HFFc6 (cell line): ENCODE measurements around the gene DLX5. TPM values are rescaled to one million over a fixed set of nuclear protein-coding genes. Genes with fewer than 3 reads are reported as not detected.

Source experiments
- DNase-seq: peaks from one replicate; pipeline ENCODE4 v3.0.0-alpha.2; 2018
- H3K27ac Mint-ChIP-seq: 2 replicates; pipeline ENCODE4 v1.8.0; 2020; ENCODE audit warnings: mild to moderate bottlenecking, mixed read lengths
- H3K27me3 Mint-ChIP-seq: 2 replicates; pipeline ENCODE4 v1.8.0; 2021; ENCODE audit warnings: mild to moderate bottlenecking, moderate library complexity, mixed read lengths; ENCODE audit not compliant: insufficient read depth
- H3K36me3 Mint-ChIP-seq: 2 replicates; pipeline ENCODE4 v1.8.0; 2021; ENCODE audit warnings: low read depth, mixed read lengths
- H3K4me1 Mint-ChIP-seq: 2 replicates; pipeline ENCODE4 v1.8.0; 2020; ENCODE audit warnings: low read depth, mixed read lengths
- H3K4me3 Mint-ChIP-seq: 2 replicates; pipeline ENCODE4 v1.8.0; 2020; ENCODE audit warnings: mild to moderate bottlenecking, moderate library complexity, mixed read lengths
- H3K9me3 Mint-ChIP-seq: 2 replicates; pipeline ENCODE4 v1.8.0; 2020; ENCODE audit warnings: mild to moderate bottlenecking, mixed read lengths
- total RNA-seq, 6 experiments: library from RNA; stranded (reverse); fragmentation: NEBNext Ultra II Directional; extraction: Animal tissue kit (Norgen Biotek cat#: 25700); gene quantifications; 2 replicates in 1 of 6; 3 replicates in 5 of 6; pipeline ENCODE4 v1.2.3, GENCODE V29; 2021
- TF ChIP-seq, protein P1 (sequence below): fragments of 200-600 bp; sonication (generic); IDR thresholded peaks from 2 replicates; pipeline ENCODE4 v1.5.0; 2021; ENCODE audit warnings: antibody characterized with exemption, mild to moderate bottlenecking

Gene DLX5
- total RNA-seq, 6 experiments from 2014 or later: not detected

- Mint-ChIP-seq H3K9me3 (no peaks in the 10 kb centered on the region), H3K36me3 (no peaks in the 10 kb centered on the region), H3K4me1 (no peaks in the 10 kb centered on the region), H3K27me3 (peaks cover 53% of the 10 kb centered on the region), H3K27ac (no peak overlapping the region), H3K4me3 (no peak overlapping the region)
- TF ChIP-seq, protein P1, sequence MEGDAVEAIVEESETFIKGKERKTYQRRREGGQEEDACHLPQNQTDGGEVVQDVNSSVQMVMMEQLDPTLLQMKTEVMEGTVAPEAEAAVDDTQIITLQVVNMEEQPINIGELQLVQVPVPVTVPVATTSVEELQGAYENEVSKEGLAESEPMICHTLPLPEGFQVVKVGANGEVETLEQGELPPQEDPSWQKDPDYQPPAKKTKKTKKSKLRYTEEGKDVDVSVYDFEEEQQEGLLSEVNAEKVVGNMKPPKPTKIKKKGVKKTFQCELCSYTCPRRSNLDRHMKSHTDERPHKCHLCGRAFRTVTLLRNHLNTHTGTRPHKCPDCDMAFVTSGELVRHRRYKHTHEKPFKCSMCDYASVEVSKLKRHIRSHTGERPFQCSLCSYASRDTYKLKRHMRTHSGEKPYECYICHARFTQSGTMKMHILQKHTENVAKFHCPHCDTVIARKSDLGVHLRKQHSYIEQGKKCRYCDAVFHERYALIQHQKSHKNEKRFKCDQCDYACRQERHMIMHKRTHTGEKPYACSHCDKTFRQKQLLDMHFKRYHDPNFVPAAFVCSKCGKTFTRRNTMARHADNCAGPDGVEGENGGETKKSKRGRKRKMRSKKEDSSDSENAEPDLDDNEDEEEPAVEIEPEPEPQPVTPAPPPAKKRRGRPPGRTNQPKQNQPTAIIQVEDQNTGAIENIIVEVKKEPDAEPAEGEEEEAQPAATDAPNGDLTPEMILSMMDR: no peak
- DNase-seq: no peak
Observed at GRCh38 chr7:97012365-97013133, 12.1 kb downstream of the DLX5 start.

DNA sequence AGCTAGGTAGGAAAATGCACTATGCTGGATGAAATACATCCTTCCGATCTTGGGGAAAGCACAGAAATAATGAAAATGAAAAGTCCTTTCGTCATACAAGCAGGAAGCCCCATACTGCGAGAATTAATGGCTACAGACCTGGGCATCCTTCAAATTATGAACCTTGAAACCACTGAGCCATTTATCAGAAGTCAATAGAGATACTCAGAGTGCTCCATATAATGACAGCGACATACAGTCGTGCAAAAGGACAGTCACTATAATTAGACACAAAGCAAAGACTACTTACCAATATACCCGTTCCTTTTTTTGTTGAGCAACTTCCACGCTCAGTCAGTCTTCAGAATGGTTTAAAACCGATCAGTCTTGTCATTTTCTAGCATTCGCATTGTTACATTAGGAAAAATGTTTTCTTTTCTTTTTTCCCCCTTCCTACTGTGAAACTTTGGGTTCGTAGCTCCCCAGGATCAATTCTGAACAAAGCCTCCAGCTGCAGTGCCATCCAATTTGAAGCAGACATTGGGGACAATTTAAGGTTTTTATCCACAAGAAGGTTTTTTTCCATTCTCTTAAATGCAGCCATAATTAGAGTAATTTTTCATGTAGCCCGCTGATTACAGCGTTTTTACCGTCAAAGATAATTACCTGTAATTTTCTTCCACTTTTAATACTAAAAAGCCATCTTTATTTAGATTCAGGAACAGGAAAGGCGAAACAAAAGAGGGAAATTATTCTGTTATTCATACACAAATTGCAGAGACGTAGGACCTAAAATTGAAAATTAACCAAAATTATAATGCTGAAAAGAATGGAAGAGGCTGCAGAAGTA is 12.9 kb downstream of the DLX5 start:
- H3K9me3 Mint-ChIP-seq: no peaks in the 10 kb centered on the region

GRCh38 chr7:97011104-97011503 is 13.5 kb downstream of the DLX5 start:
- Mint-ChIP-seq H3K27ac (no peak overlapping the region), H3K27me3 (peaks cover 50% of the 10 kb centered on the region), H3K36me3 (no peaks in the 10 kb centered on the region; the same call in 1 of the 2 replicates), H3K4me1 (no peaks in the 10 kb centered on the region), H3K9me3 (no peaks in the 10 kb centered on the region), H3K4me3 (no peak overlapping the region)
- DNase-seq: no peak
- TF ChIP-seq, protein P1: no peak

More for the DNA sequence above, 12.9 kb downstream of the DLX5 start:
- Mint-ChIP-seq H3K27ac (no peak overlapping the region), H3K27me3 (peaks cover 53% of the 10 kb centered on the region), H3K4me3 (no peak overlapping the region), H3K36me3 (no peaks in the 10 kb centered on the region; the same call in 1 of the 2 replicates), H3K4me1 (no peaks in the 10 kb centered on the region)
- no peak for DNase-seq
- TF ChIP-seq, protein P1: no peak

DNA sequence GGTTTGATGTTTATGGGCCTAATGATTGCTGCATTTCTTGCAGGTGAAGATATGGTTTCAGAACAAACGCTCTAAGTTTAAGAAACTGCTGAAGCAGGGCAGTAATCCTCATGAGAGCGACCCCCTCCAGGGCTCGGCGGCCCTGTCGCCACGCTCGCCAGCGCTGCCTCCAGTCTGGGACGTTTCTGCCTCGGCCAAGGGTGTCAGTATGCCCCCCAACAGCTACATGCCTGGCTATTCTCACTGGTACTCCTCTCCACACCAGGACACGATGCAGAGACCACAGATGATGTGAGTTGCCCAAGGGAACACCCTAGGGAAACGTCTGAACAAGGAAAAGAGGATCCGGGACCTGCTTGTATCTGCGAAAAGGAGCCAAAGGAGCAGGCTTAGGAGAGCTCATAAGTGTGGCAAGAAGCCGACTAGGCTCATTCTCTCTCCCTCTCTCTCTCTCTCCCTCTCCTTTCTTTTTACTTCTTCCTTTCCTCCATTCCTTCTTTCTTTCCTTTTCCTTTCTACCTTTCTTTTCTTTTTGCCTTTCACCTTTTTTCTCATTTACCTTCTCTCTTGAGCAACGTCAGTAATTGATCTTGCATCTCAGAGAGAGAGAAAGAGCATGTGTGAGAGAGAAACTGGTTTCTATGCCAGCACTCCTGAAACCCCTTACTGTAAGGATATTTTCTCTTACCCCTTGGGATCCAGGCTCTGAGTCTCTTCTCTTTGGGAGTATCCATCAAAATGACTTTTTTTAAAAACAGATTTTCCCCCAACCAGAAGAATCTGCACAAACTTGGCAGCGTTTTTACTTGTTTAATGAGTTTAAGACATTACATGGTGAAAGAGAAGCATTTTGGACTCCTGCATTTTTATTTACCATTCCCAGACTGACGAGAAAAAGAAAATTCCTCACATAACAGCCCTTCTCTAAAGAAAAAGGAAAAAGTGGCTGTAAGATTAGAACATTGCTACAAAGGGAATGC is 14.6 kb downstream of the DLX5 start:
- no peaks in the 10 kb centered on the region for H3K4me1 Mint-ChIP-seq
- no peak overlapping the region for H3K27ac Mint-ChIP-seq
- DNase-seq: no peak
- TF ChIP-seq, protein P1: no peak
- no peak overlapping the region for H3K4me3 Mint-ChIP-seq
- peaks cover 41% of the 10 kb centered on the region for H3K27me3 Mint-ChIP-seq
- no peaks in the 10 kb centered on the region for H3K9me3 Mint-ChIP-seq
- H3K36me3 Mint-ChIP-seq: no peaks in the 10 kb centered on the region; the same call in 1 of the 2 replicates

DNA sequence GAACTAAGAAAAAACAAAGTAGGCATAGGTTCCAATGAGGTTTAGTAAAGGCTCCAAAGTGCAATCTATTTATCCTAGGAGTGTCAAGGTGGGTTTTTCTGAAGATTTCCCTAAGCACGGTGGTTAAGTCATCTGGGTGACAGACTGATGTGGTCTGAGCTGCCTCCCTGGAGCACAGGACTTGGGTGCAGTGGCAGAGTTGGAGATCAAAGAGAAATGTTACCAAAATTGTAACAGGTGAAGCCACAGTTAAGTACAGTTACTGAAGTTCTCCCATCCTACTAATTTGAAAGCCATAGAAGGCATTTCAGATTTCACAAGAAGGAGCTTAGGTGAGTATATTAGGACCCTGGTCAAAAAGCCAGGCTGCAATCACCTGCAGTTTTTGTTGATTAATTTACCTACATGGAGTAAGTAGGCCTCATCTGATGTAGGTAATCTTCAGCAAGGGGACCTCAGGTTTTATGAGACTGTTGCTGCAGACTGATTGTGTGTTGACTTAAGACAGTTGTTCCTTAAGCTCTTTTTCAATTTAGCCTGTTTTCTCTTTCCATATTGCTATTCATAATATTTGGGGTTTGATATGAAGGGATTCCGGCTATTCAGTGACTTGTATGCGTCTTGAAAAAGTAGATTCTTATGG is 16.2 kb downstream of the DLX5 start:
- no peaks in the 10 kb centered on the region; the same call in 1 of the 2 replicates for H3K36me3 Mint-ChIP-seq
- H3K9me3 Mint-ChIP-seq: no peaks in the 10 kb centered on the region
- no peaks in the 10 kb centered on the region for H3K4me1 Mint-ChIP-seq
- TF ChIP-seq, protein P1: no peak
- H3K27ac Mint-ChIP-seq: no peak overlapping the region
- DNase-seq: no peak
- no peak overlapping the region for H3K4me3 Mint-ChIP-seq
- H3K27me3 Mint-ChIP-seq: peaks cover 49% of the 10 kb centered on the region
